ENCODE results near the gene FAM9A.

DNA sequence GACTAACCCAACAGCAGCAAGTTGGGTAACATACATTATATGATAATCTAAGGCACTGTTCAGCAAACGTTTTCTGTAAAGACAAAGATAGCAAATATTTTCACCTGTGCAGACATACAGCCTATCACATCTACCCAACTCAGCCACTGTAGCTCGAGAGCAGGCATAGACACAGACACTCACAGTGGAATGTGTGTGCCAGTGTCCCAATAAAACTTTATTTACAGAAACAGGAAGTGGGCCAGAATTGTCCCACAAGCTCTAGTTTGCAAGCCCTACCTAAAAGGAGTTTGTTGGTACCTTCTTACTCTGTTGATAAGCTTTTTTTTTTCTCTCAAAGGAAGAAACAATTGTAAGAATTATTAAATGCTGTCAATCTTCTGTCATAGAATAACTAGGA is 11.9 kb upstream of the FAM9A start:
- TF ChIP-seq, protein P1, sequence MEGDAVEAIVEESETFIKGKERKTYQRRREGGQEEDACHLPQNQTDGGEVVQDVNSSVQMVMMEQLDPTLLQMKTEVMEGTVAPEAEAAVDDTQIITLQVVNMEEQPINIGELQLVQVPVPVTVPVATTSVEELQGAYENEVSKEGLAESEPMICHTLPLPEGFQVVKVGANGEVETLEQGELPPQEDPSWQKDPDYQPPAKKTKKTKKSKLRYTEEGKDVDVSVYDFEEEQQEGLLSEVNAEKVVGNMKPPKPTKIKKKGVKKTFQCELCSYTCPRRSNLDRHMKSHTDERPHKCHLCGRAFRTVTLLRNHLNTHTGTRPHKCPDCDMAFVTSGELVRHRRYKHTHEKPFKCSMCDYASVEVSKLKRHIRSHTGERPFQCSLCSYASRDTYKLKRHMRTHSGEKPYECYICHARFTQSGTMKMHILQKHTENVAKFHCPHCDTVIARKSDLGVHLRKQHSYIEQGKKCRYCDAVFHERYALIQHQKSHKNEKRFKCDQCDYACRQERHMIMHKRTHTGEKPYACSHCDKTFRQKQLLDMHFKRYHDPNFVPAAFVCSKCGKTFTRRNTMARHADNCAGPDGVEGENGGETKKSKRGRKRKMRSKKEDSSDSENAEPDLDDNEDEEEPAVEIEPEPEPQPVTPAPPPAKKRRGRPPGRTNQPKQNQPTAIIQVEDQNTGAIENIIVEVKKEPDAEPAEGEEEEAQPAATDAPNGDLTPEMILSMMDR (IDR thresholded peaks at IDR 0.05): no peak
- no peak for TF ChIP-seq POLR2A (IDR thresholded peaks at IDR 0.05)

All from prostate gland (tissue), 2 donors.